ENCODE results near the gene SH3BP5.

The SH3BP5 gene

GRCh38 chr3:15346516-15346915 lies 14.1 kb upstream of the SH3BP5 start:
- DNase-seq: no peak

GRCh38 chr3:15345608-15346137 lies 13.3 kb upstream of the SH3BP5 start:
- no peak for DNase-seq

GRCh38 chr3:15345066-15345607 lies 12.8 kb upstream of the SH3BP5 start:
- no peak for DNase-seq

- DNase-seq: no peak
Observed at GRCh38 chr3:15342945-15343344, 10.6 kb upstream of the SH3BP5 start.

- no peak for DNase-seq
Observed at GRCh38 chr3:15342246-15342645, 9.9 kb upstream of the SH3BP5 start.

GRCh38 chr3:15341030-15341726 lies 8.8 kb upstream of the SH3BP5 start:
- DNase-seq: no peak

GRCh38 chr3:15339786-15340215 lies 7.4 kb upstream of the SH3BP5 start:
- no peak for DNase-seq

- no peak for DNase-seq
Observed at GRCh38 chr3:15339001-15339400, 6.6 kb upstream of the SH3BP5 start.

- no peak for DNase-seq
Observed at GRCh38 chr3:15337963-15338362, 5.6 kb upstream of the SH3BP5 start.

- no peak for DNase-seq
Observed at GRCh38 chr3:15336057-15336456, 3.7 kb upstream of the SH3BP5 start.

GRCh38 chr3:15333956-15334263 lies 1.5 kb upstream of the SH3BP5 start:
- DNase-seq: no peak

- DNase-seq: no peak
Observed at GRCh38 chr3:15333099-15333955, 941 bp upstream of the SH3BP5 start.

GRCh38 chr3:15331606-15332404 lies 581 bp downstream of the SH3BP5 start:
- DNase-seq: peak; percentile 55 to 57

- DNase-seq: no peak
Observed at GRCh38 chr3:15331072-15331605, 1.2 kb downstream of the SH3BP5 start.

GRCh38 chr3:15330031-15330596 lies 2.3 kb downstream of the SH3BP5 start:
- no peak for DNase-seq

GRCh38 chr3:15329046-15330005 lies 3.1 kb downstream of the SH3BP5 start:
- DNase-seq: no peak

- no peak for DNase-seq
Observed at GRCh38 chr3:15327941-15328340, 4.4 kb downstream of the SH3BP5 start.

GRCh38 chr3:15326673-15327072 lies 5.7 kb downstream of the SH3BP5 start:
- no peak for DNase-seq

- DNase-seq: no peak
Observed at GRCh38 chr3:15326037-15326436, 6.3 kb downstream of the SH3BP5 start.

- DNase-seq: no peak
Observed at GRCh38 chr3:15325228-15325627, 7.2 kb downstream of the SH3BP5 start.

GRCh38 chr3:15324379-15324808 lies 8.0 kb downstream of the SH3BP5 start:
- DNase-seq: no peak
